HG02759 (cell line): ENCODE data around the gene PLA2G2A.
"Not testable (repeated sequence)": the region's sequence is repeated elsewhere in the genome, so short reads cannot be mapped to it uniquely, and the experiment has no call there.

ENCODE experiments used
- ATAC-seq: cut with Tn5 transposase; IDR thresholded peaks from one replicate; pipeline ENCODE4 v1.9.1; 2021; ENCODE audit warnings: mild to moderate bottlenecking, moderate library complexity; ENCODE audit not compliant: unreplicated experiment

The PLA2G2A gene, protein sequence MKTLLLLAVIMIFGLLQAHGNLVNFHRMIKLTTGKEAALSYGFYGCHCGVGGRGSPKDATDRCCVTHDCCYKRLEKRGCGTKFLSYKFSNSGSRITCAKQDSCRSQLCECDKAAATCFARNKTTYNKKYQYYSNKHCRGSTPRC

DNA sequence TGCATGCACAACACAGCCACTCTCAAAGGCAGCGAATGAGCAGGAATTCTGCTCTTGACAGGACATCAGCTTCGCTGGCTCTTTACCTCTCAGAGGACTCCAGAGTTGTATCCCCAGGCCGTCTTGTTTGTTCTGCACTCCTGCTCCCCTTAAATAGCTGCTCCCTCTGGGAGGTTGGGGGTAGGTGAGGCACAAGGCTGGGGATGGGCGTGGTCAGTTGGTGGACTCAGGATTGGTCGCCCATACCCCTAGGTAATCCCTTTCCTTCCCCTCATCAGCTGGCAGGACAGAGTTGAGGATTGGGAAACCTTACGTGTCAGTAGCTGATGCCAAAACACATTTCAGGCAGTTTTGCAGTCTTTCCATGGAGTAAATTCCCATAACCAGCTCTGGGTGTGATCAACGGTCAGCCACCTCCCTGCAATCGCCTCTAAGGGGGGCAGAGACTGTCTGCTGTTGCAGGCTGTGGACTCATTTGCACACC, at the start of gene PLA2G2A:
PLA2G2A (minus strand) TSS at position 125 of the 484 bp plus-strand sequence. CDS start 845 bp downstream, outside the sequence.
- no peak for ATAC-seq

DNA sequence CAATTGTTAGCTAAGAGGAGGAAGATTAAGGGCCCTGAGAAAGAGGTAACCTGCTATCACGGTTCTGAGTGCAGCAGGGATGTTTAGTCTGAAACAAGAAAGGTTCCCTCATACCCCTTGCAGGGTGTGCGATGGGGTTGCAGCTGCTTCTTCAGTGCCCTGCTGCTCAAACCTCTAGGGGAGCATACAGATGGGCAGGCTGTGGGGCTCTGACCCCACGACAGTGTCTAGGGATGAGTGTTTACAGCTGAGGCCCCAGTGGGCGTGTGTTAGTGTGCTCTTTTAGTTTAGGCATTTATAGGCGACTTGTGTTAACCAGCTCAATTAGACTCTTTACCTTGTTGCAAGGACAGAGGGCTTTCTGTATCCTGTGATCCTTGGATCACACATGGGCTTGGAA, 49.3 kb upstream of the PLA2G2A start:
- no peak for ATAC-seq

DNA sequence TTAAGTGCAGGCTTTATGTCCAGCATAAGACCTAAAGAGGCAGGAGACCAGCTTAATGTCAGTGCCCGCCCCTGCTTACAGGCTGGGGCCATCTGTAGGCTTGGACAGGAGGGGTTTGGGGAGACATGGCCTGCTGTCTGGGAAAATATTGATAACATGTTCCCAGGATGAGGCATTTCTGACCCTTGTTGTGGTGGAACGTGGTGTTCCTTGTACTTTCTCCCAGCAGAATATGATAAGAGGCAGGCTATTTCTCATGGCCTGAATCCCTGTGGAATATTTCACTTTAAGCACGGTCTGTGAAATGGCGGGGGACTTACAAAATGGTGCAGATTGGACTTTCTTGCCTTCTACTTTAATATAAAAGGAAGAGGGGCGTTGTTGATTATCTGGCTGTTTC, 48.7 kb upstream of the PLA2G2A start:
- no peak for ATAC-seq

DNA sequence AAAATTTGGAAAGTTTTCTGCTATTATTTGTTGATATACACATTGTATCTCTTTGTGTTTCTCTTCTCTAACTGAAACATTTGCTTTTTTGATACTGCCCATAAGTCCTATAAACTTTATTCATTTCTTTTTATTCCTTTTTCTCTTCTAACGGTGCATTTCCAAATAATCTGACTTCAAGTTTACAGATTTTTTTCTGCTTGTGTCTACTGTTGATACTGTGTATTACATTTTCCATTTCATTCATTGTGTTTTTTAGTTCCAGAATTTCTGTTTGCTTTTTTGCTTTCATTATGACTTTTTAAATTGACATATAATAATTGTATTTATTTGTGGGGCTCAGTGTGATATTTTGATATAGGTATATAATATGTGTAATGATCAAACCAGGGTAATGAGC, 38.3 kb upstream of the PLA2G2A start:
- ATAC-seq = no peak

DNA sequence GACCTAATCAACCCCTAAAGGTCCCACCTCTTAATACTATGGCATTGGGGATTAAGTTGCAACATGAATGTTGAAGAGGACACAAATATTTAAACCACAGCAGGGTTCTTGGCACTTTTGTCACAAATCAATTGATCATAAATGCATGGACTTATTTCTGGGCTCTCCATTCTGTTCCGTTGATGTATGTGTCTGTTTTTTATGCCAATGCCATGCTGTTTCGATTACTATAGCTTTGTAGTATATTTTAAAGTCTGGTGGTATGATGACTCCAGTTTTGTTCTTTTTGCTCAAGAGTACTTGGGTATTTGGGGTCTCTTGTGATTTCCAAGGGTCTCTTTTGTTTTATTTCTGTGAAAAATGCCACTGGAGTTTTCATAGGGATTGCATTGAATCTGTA, 34.7 kb upstream of the PLA2G2A start:
- ATAC-seq = no peak

DNA sequence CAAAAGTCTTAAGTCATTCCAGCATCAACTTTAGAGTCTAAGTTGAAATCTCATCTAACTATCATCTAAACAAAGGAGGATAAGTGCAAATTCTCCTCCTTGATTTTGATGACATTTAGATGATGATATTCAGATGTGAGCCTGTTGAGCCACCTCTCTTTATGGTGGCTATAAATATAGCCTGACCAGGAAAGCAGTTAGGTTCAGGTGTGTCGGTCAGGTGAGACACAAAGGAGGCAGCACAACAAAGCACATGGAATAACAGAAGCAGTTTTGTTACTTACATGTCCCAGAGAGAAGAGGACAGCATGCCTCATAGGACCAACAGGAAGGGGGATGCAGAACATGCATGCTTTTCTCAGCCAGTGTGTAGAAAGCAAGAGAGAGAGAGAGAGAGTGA, 30.6 kb upstream of the PLA2G2A start:
- no peak for ATAC-seq

DNA sequence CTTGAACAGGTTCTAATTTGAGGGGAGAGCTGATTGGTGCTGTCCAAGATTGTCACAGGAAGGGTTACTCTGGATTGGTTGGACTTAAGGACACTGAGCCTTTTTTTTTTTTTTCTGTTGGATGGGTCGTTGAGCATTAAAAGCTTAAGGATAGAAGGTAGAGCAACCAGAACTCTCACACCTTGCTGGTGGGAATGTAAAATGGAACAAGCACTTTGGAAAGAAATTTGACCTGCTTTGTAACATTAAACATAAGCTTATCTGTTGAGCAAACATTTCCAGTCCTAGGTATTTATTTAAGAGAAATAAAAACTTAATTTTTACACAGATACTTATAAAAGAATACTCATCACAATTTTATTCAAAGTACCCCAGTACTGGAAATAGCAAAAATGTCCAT, 29.8 kb upstream of the PLA2G2A start:
- no peak for ATAC-seq

DNA sequence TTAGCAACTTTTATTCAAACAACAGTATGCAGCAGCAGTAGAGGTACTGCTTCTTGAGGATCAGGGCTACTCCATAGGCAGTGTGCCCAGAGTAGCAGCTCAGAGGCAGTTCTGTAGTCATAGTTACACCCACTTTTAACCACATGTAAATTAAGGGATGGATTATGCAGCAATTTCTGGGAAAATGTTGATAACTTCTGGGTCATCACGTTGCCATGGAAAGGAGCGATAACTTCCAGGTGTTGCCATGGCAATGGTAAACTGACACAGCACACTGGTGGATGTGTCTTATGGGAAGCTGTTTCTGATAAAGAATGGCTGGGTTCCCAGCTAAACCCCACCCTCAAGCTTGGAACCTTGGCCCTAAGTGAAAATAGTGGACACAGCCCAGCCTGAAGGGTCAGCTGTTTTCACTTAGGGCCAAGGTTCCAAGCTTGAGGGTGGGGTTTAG, 29.0 kb upstream of the PLA2G2A start:
- ATAC-seq = no peak

DNA sequence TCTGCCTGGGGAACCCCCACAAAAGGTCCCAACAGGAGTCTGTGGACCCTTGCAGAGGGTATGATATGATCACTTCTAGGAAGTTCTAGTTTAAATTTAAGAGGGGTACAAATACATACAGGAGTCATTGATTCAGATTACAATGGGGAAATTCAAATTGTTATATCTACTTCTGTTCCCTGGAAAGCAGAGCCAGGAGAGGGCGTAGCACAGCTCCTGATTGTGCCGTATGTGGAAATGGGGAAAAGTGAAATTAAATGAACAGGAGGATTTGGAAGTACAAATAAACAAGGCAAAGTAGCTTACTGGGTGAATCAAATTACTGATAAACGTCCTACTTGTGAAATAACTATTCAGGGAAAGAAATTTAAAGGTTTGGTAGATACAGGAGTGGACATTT, 19.4 kb upstream of the PLA2G2A start:
- not testable (repeated sequence) for ATAC-seq

DNA sequence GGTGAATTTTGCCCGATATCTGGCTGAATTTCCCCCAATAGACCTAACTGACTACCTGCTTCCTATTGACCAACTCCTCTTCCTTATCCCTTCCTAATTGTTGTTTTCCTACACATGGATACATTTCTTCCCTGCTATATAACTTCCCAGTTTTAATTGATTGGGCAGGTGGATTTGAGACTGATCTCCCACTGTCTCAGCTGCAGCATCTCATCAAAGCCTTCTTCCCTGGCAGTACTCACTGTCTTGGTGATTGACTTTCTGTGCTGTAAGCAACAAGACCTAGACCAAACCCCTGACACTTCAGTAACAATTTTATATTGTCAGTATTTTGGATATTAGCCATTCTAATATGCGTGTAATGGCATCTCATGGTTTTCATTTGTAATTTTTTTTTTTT, 11.3 kb upstream of the PLA2G2A start:
- no peak for ATAC-seq

DNA sequence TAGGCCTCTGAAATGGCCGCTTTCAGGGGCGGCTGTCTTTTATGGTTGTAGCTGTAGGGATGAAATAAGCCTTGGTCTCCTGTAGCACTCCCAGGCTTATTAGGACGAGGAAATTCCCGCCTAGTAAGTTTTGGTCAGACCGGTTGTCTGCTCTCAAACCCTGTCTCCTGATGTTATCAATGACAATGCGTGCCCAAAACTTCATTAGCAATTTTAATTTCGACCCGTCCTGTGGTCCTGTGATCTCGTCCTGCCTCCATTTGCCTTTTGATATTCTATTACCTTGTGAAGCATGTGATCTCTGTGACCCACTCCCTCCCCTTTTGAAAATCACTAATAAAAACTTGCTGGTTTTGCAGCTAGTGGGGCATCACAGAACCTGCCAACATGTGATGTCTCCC, 10.8 kb upstream of the PLA2G2A start:
- ATAC-seq = not testable (repeated sequence)

DNA sequence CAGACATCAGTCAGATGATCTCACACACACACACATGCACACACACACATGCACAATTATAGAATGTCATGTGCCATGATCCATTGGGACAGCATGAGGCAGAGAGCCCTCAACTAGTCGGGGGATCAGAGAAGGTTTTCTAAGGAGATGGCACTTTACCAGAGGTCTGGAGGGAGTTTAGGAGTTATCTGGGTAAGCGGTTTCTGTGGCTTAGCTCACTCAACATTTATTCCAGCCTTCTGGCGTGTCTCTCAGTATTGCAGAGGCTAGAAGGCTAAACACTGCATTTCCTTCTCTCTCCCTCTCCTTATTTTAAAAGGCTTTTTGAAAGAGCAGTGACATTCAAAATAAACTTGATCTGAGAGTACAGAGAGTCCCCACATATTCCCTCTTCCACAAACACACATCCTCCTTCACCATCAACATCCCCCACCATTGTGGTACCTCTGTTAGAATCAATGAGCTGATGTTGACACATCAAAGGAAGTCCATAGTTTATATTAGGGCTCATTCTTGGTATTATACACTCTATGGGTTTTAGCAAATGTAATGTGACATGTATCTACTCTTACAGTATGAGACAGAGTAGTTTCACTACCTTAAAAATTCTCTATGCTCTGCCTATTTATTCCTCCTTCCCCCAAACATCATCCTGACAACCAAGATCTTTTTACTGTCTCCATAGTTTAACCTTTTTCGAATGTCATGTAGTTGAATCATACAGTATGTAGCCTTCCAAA, 9.0 kb upstream of the PLA2G2A start:
- no peak for ATAC-seq

DNA sequence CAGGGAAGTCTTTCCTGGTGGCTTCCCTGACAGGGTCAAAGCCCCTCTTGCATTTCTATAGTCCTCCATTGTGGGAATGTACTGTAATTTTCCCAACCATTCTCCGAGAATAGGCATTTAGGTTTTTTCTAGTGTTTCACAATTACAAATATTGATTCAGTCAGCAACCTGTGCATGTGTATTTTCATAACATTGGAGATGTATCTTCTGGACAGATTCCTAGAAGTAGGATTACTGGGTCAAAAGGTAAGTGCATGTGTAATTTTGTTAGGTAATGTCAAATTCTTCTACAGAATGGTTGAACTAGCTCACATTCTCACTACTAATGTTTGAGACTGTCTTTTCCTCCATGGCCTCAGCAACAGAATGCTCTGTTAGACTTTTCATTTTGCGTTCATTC, 8.3 kb upstream of the PLA2G2A start:
- no peak for ATAC-seq

DNA sequence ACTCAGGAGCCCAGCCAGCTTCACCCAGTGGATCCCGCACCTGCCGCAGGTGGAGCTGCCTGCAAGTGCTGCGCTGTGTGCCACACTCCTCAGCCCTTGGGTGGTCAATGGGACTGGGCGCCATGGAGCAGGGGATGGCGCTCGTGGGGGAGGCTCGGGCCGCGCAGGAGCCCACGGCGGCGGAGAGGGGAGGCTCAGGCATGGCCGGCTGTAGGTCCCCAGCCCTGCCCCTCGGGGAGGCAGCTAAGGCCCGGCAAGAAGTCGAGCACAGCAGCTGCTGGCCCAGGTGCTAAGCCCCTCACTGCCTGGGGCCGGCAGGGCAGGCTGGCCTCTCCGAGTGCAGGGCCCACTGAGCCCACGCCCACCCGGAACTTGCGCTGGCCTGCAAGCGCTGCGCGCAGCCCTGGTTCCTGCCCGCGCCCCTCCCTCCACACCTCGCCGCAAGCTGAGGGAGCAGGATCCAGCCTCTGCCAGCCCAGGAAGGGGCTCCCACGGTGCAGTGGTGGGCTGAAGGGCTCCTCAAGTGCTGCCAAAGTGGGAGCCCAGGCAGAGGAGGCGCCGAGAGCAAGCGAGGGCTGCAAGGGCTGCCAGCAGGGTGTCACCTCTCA, 5.1 kb upstream of the PLA2G2A start:
- not testable (repeated sequence) for ATAC-seq

DNA sequence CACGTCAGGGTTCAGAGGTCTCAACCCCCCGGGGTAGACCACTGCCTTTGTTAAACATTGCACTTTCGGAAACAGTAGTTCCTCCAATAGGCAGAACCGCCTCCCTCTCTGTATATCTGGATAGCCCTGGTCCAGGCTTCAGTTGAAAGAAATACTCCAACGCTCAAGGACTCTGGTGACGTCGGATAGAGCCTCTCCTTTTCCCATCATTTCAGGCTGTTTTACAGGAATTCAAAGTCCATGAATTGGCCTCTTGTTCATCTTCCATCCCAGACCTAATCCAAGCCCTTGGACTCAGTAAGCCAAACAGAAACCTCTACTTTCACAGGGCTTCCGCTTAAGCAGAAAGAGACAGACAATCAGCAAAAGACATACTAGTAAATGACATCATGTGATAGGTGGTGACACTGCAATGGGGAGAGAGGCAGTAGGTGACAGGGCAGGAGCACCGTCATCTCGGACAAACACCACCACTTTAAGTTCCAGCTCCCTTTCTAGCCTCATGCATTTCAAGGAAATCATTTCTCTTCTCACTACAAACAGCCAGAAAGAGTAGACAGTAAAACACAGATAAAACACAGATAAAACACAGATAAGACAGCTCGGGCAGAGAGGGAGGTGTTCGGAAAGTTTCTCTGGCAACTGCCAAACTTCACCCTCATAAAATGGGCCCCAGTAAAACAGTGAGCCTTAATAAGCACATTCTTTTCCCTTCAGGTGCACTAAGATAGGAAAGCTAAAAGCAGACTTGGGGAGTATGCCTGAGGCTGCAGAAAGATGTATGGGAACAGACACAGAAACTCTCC, 2.3 kb upstream of the PLA2G2A start:
- no peak for ATAC-seq

DNA sequence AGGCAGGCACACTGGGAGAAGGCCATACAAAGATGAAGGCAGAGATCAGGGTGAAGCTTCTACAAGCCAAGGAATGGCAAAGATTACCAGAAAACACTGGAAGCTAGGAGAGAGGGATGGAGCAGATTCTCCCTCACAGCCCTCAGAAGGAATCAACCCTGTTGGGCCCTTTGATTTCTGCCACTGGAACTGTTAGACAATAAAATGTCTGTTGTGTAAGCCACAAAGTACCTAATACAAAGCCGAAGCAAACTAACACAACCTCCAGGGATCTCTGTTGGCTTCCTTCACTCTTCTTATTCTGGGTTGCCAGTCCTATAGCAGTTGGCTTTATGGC, 1.7 kb upstream of the PLA2G2A start:
- no peak for ATAC-seq

DNA sequence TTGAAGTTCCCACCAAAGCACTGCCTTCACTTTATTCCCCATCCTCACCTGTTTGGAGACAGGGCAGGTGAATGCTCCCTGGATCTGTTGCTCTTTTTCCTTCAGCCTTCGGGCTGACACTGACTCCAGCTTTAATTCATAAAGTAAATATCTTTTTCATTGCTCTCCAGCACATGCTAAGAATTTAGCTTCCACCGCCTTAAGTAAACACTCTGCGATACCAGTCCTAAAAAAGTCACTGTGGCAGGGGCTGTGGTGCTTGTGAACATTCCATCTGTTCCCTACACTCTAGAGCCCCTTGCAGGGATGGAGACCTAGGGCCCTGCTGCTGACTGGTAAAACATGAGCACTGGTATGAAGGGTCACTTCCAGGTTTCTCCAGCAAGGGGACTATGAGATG, 896 bp upstream of the PLA2G2A start:
- no peak for ATAC-seq

DNA sequence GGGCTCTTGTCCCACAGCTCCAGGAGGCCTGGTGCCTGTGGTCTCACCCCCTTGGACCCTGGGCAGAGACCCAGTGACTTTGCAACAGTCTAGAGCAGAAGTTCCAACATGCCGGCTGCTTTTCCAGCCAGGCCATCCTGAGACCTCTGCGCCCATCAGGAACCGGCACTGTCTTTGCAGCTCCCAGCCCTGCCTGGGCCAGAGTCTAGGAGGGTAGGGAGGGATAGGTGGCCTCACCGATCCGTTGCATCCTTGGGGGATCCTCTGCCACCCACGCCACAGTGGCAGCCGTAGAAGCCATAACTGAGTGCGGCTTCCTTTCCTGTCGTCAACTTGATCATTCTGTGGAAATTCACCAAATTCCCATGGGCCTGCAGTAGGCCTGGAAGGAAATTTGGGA, 1.3 kb downstream of the PLA2G2A start:
- no peak for ATAC-seq

DNA sequence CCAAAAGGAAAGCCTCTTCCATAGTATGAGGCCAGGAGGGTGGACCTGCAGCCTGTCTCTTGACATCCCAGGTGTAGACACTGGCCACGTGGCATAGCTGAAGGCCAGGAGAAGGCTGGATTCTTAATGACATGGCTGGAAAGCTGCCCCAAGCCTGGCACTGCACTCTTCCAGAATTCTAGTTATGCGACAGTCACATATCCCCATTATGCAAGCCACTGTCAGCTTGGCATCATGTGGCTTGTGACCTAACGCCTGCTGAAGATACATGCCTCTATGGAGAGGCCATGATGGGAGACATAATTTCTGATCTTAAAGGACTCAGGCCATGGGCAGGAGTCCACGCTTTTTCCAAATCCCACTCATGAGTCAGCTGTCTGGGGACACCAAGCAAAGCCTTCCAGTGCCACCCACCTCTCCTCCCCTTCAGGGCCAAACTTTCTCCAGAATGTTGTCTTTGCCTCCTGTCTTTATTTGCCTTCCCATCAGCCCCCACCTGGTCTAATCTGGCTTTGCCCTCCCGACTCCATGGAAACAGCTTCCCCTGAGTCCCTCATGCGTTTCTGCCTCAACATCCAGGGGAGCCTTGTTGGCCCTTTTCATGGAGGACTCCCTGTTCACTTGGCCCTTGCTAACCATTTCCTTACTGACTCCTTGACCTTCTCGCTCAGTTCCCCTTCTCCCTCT, 3.0 kb downstream of the PLA2G2A start:
- no peak for ATAC-seq

DNA sequence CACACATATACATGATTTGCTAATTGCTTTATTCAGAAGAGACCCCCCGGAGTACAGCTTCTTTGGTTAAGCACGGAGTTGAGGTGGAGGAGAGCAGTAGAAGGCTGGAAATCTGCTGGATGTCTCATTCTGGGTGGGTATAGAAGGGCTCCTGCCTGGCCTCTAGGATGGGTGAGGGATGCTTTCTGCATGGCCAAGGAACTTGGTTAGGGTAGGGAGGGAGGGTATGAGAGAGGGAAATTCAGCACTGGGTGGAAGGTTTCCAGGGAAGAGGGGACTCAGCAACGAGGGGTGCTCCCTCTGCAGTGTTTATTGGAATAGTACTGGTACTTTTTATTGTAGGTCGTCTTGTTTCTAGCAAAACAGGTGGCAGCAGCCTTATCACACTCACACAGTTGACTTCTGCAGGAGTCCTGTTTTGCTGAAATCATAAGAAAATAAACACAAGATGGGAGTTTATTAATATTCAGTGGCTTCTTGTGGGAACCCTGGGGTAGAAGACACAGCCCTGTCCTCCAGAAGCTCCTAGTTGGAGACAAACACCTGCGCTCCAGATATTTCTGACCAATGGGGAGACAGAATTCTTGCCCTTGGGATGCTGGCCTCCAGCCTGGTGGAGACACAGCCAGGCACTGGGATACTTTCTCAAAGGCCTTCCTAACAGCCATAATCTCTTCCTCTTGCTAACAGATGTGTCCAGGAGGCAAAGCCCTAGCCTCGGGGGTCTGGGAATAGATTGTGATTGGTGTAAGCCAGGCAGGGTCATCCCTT, 3.8 kb downstream of the PLA2G2A start:
- no peak for ATAC-seq
